Bronchial epithelial cell (primary cell): ENCODE results near the gene ADPRHL1. TPM values are rescaled to one million over a fixed set of nuclear protein-coding genes. Genes with fewer than 3 reads are reported as not detected.

Experiments
- DNase-seq: peaks from one replicate; pipeline ENCODE4 v3.0.0-alpha.2; 2010; ENCODE audit warnings: low read depth
- FAIRE-seq: peaks from 2 replicates; lab custom pipeline; 2011; peaks lifted over from hg19 to GRCh38; lab: Jason Lieb, UNC
- H3K27me3 ChIP-seq: 2 replicates; pipeline ENCODE4 v1.5.1; 2011; ENCODE audit warnings: low read length; ENCODE audit not compliant: control insufficient read depth, insufficient read depth
- H3K36me3 ChIP-seq: 2 replicates; pipeline ENCODE4 v1.5.1; 2011; ENCODE audit warnings: low read length; ENCODE audit not compliant: control insufficient read depth, insufficient read depth
- H3K4me3 ChIP-seq: 2 replicates; pipeline ENCODE4 v1.5.1; 2011; ENCODE audit warnings: mild to moderate bottlenecking, low read depth, low read length, control low read depth
- total RNA-seq: library from RNA; depleted of rRNA; stranded (reverse); fragments of >200 nt; gene quantifications from 2 replicates; pipeline ENCODE4 v1.2.1, GENCODE V29; 2014
- TF ChIP-seq, protein P1 (sequence below): IDR thresholded peaks from 2 replicates; pipeline ENCODE4 v1.5.1; 2011; ENCODE audit warnings: mild to moderate bottlenecking, moderate library complexity, low read length, control low read depth, inconsistent platforms; ENCODE audit not compliant: insufficient read depth, severe bottlenecking

Gene ADPRHL1
- total RNA-seq, 1 donor from 2014 or later, result 0.26 TPM

DNA sequence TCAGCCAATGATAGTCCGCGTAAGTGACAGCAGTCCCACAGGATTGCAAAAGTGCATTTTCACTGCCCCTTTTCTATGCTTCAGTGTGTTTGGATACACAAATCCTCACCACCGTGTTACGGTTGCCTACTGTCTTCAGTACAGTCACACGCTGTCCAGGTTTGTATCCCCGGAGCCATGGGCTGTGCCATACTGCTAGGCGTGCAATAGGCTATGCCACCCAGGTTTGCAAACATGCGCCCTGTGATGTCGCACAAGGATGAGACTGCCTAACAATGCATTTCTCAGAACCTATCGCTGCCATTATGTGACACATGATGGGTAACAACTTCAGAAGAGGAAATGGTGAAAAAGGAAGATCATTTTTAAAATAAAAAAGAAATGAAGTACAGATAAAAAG is 16.8 kb upstream of the ADPRHL1 start:
- Histone ChIP-seq H3K36me3 (peaks cover 6% of the 10 kb centered on the region), H3K4me3 (no peak overlapping the region), H3K27me3 (no peaks in the 10 kb centered on the region)
- FAIRE-seq (no peak), DNase-seq (no peak)
- TF ChIP-seq, protein P1, sequence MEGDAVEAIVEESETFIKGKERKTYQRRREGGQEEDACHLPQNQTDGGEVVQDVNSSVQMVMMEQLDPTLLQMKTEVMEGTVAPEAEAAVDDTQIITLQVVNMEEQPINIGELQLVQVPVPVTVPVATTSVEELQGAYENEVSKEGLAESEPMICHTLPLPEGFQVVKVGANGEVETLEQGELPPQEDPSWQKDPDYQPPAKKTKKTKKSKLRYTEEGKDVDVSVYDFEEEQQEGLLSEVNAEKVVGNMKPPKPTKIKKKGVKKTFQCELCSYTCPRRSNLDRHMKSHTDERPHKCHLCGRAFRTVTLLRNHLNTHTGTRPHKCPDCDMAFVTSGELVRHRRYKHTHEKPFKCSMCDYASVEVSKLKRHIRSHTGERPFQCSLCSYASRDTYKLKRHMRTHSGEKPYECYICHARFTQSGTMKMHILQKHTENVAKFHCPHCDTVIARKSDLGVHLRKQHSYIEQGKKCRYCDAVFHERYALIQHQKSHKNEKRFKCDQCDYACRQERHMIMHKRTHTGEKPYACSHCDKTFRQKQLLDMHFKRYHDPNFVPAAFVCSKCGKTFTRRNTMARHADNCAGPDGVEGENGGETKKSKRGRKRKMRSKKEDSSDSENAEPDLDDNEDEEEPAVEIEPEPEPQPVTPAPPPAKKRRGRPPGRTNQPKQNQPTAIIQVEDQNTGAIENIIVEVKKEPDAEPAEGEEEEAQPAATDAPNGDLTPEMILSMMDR, result no peak

DNA sequence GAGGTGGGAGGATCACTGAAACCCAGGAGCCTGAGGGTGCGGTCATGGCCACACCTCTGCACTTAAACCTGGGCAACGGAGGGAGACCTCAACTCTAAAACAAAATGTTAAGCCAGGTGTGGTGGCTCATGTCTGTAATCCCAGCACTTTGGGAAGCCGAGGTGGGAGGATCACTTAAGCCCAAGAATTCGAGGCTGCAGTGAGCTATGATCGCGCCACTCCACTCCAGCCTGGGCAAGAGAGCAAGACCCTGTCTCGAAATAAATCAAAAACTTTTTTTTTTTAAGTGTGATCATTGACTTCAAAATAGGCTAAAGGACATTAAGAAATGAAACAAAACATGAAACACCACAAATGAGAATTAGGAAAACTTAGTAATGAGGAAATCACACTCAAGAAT is 16.3 kb upstream of the ADPRHL1 start:
- H3K4me3 ChIP-seq, result no peak overlapping the region
- H3K36me3 ChIP-seq, result peaks cover 6% of the 10 kb centered on the region
- DNase-seq, result no peak
- FAIRE-seq, result no peak
- no peaks in the 10 kb centered on the region for H3K27me3 ChIP-seq
- TF ChIP-seq, protein P1, result no peak

DNA sequence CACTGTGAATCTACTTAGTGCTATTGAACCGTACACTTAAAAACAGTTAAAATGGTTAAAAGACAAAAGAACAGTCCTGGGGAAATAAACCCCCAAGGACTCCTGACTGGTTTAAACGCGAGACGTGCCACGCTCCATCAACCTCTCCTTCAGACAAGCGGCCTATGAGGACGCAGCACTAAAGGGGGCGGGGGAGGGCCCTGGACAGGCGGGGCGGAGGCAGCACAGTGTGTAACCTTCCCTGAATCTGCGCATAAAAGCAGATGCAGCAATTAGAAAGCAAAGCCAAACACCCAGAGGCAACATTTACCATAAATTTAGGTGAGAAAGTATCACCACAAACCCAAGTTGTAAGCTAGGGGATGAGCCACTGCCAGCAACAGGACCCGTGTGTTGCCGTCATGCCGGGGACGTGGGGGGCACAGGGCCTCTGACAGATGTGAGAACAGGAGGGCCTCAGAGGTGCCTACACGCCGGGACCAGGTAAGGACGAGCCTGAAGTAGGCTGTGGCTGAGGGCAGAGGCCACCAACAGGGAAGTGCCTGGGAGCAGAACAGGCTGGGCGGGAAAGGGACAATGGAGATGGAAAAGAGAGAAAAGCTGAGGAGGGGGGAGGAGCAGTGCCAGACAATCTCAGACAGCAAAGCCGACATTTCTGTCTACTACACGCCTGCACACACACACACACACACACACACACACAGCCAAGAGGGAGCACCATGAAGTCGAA is 15.3 kb upstream of the ADPRHL1 start:
- TF ChIP-seq, protein P1, result no peak
- Histone ChIP-seq H3K27me3 (no peaks in the 10 kb centered on the region), H3K36me3 (peaks cover 4% of the 10 kb centered on the region), H3K4me3 (no peak overlapping the region)
- FAIRE-seq, result no peak
- no peak for DNase-seq

DNA sequence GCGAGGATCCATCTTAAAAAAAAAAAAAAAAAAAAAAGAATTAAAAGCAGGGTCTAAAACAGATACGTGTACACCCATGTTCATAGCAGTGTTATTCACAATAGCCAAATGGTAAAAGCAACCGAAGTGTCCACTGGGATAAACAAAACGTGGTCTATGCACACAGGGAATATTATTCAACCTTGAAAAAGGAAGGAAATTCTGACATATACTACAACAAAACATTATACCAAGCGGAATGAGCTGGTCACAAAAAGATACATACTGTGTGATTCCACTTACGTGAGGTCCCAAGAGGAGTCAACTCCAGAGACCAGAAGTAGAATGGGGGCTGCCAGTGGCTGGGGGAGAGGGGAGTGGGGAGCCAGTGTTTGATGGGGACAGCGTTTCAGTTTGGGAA is 14.7 kb upstream of the ADPRHL1 start:
- TF ChIP-seq, protein P1, result no peak
- DNase-seq (no peak), FAIRE-seq (no peak)
- Histone ChIP-seq H3K36me3 (peaks cover 4% of the 10 kb centered on the region), H3K4me3 (no peak overlapping the region), H3K27me3 (no peaks in the 10 kb centered on the region)

DNA sequence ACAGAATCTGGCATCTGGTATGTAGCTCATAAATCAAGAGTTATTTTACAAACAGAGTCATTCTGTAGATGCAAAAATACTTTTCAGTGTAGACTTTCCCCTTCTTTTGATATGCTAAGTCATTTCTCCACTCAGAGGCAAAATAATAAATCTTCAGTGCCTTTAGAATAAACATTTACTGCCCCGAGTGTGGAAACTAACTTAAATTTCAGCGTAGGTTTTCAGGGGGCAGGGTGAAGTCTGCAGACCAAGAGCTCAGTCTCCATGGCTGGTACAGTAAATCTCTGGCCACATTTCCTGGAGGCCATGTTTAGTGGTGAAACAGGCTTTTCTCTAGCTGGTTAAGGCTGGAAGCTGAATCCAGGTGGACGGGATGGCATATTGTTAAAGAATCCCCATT is 13.1 kb upstream of the ADPRHL1 start:
- Histone ChIP-seq H3K27me3 (no peaks in the 10 kb centered on the region), H3K4me3 (no peak overlapping the region), H3K36me3 (peaks cover 3% of the 10 kb centered on the region)
- DNase-seq (no peak), FAIRE-seq (no peak)
- TF ChIP-seq, protein P1, result no peak

DNA sequence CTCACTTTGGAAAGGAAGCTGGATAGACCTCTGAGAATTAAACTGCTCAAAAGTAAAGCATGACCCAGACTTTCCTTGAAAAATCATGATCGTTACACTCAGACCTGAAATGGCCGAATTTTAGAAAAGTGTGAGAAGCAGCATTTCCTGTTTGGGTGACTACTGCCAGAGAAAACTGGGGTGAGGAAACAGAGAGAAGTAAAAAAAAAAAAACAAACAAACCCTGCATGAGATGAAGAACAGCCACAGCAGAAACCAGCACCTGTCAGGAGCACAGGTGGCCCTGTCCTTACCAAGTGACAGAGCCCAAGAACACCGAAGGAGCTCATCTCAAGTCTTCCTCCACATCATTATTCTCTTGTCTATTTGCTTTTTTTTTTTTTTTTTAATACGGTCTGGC is 12.0 kb upstream of the ADPRHL1 start:
- Histone ChIP-seq H3K36me3 (peaks cover 3% of the 10 kb centered on the region), H3K27me3 (no peaks in the 10 kb centered on the region), H3K4me3 (no peak overlapping the region)
- TF ChIP-seq, protein P1, result no peak
- DNase-seq (no peak), FAIRE-seq (no peak)
